Immature natural killer cell (primary cell): Measurements from ENCODE around the gene TRIM33. TPM values are rescaled to one million over a fixed set of nuclear protein-coding genes. Genes with fewer than 3 reads are reported as not detected.
A peak's percentile ranks its signal among the peaks of the same experiment; 100 is the strongest.

Experiments
- DNase-seq, 3 donors: peaks; one replicate each; pipeline ENCODE4 v3.0.0; 2022; ENCODE audit warnings: mixed read lengths in 1 of 3
- H3K27ac Mint-ChIP-seq, 6 donors: one replicate each; pipeline ENCODE4 v1.8.0; 2020; ENCODE audit warnings: mixed read lengths in 6 of 6, mild to moderate bottlenecking in 5 of 6, inconsistent platforms in 4 of 6, moderate library complexity in 3 of 6
- H3K27me3 Mint-ChIP-seq, 3 donors: one replicate each; pipeline ENCODE4 v1.8.0; 2020 to 2021; ENCODE audit warnings: low read depth in 3 of 3, mild to moderate bottlenecking in 3 of 3, mixed read lengths in 3 of 3, moderate library complexity in 3 of 3, inconsistent platforms in 1 of 3
- H3K36me3 Mint-ChIP-seq, 3 donors: one replicate each; pipeline ENCODE4 v1.8.0; 2020; ENCODE audit warnings: mixed read lengths in 3 of 3, inconsistent platforms in 2 of 3, mild to moderate bottlenecking in 2 of 3
- H3K4me1 Mint-ChIP-seq, 2 donors: one replicate each; pipeline ENCODE4 v1.8.0; 2020; ENCODE audit warnings: inconsistent platforms in 2 of 2, mild to moderate bottlenecking in 2 of 2, mixed read lengths in 2 of 2, moderate library complexity in 1 of 2
- H3K4me3 Mint-ChIP-seq, 5 donors: one replicate each; pipeline ENCODE4 v1.8.0; 2020; ENCODE audit warnings: mild to moderate bottlenecking in 5 of 5, mixed read lengths in 5 of 5, inconsistent platforms in 3 of 5, moderate library complexity in 3 of 5
- H3K9me3 Mint-ChIP-seq, 6 donors: one replicate each; pipeline ENCODE4 v1.8.0; 2020; ENCODE audit warnings: mild to moderate bottlenecking in 6 of 6, mixed read lengths in 6 of 6, inconsistent platforms in 4 of 6, moderate library complexity in 3 of 6
- polyA plus RNA-seq, 3 donors: library from polyadenylated mRNA; unstranded; fragments of 300-500 nt; fragmentation: Illumina TruSeq; gene quantifications; one replicate each; pipeline ENCODE4 v1.2.3, GENCODE V29; 2021

Gene TRIM33
- polyA plus RNA-seq, 3 donors from 2014 or later = 17.3 to 43.3 (median 28.0) TPM

- H3K4me1 Mint-ChIP-seq = peaks cover 76 to 78% of the 10 kb centered on the region in 2 donors
- H3K27ac Mint-ChIP-seq = peak overlapping the region; percentile 35 to 93 (median 80)
- H3K4me3 Mint-ChIP-seq = peak overlapping the region in 4 of 5 donors; percentile 3 to 70 (median 32)
- H3K27me3 Mint-ChIP-seq = peaks cover 6 to 20% (median 14%) of the 10 kb centered on the region in 3 donors
- no peak for DNase-seq
- H3K9me3 Mint-ChIP-seq = peaks cover 0 to 4% (median 0%) of the 10 kb centered on the region in 6 donors
- peaks cover 0 to 7% (median 0%) of the 10 kb centered on the region in 3 donors for H3K36me3 Mint-ChIP-seq
Observed at GRCh38 chr1:114344656-114345055, 166.3 kb downstream of the TRIM33 start.

Other genes with a start within 250 kb of the TRIM33 start
- 100 to 1,000 TPM in 1 of 3 donors, 10 to 100 TPM in 2; 91.5 to 159 (median 99.2) TPM for gene BCAS2, start 70.4 kb upstream of the TRIM33 start, polyA plus RNA-seq
- gene DENND2C, start 158.8 kb upstream of the TRIM33 start, polyA plus RNA-seq = under 1 TPM; 0.28 to 0.81 (median 0.54) TPM
- not detected for gene AMPD1, start 184.3 kb upstream of the TRIM33 start, polyA plus RNA-seq
- 10 to 100 TPM; 34.0 to 35.6 (median 34.9) TPM for gene NRAS, start 205.6 kb upstream of the TRIM33 start, polyA plus RNA-seq
- gene CSDE1, start 246.8 kb upstream of the TRIM33 start, polyA plus RNA-seq = 100 to 1,000 TPM; 223 to 269 (median 257) TPM